Measurements from ENCODE around the gene SLAMF9. TPM values are rescaled to one million over a fixed set of nuclear protein-coding genes. Genes with fewer than 3 reads are reported as not detected.

Gene SLAMF9
- total and polyA plus RNA-seq, 8 donors, result not detected

DNA sequence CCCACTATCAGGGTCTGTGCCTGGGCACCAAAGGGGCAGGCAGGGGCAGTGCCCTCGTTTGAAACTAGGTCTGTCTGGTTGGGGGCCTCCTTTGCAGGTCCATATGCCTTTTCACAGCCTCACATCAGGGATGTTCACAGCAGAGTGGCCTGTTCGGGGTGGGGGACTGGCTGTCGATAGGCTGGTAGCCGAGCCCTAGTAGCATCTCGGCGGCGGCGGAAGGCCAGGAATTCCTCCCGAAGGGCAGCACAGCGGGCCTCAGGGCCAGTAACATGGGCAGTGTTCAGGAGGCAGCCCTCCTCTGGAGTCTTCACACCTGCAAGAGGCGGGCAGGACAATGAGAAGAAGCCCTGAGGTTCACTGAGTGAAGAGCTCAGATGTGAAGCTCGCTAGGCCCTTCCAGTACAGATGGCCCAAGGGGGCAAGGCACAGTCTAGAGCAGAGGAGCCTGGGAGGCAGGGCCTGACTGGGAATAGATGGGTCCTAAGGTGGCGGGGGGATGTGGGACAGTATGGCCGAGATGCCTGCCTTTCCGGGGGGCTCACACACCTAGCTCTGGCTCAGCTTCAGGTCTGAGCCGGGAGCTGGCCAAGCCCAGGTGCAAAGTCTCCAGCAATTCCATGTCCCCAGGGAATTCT lies 26.7 kb downstream of the SLAMF9 start:
- H3K4me1 ChIP-seq, result peaks cover 8 to 26% of the 10 kb centered on the region in 2 donors
- no peak overlapping the region for H3K27ac ChIP-seq
- no peaks in the 10 kb centered on the region for H3K9me3 ChIP-seq
- intact Hi-C loops (cut with DNase I), result no loop called here
- DNase-seq (no peak), ATAC-seq (no peak)
- H3K27me3 ChIP-seq, result no peaks in the 10 kb centered on the region
- no peak overlapping the region for H3K4me3 ChIP-seq
- TF ChIP-seq, protein P1, sequence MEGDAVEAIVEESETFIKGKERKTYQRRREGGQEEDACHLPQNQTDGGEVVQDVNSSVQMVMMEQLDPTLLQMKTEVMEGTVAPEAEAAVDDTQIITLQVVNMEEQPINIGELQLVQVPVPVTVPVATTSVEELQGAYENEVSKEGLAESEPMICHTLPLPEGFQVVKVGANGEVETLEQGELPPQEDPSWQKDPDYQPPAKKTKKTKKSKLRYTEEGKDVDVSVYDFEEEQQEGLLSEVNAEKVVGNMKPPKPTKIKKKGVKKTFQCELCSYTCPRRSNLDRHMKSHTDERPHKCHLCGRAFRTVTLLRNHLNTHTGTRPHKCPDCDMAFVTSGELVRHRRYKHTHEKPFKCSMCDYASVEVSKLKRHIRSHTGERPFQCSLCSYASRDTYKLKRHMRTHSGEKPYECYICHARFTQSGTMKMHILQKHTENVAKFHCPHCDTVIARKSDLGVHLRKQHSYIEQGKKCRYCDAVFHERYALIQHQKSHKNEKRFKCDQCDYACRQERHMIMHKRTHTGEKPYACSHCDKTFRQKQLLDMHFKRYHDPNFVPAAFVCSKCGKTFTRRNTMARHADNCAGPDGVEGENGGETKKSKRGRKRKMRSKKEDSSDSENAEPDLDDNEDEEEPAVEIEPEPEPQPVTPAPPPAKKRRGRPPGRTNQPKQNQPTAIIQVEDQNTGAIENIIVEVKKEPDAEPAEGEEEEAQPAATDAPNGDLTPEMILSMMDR (IDR thresholded peaks at IDR 0.05), result no peak
- H3K36me3 ChIP-seq, result no peaks in the 10 kb centered on the region

DNA sequence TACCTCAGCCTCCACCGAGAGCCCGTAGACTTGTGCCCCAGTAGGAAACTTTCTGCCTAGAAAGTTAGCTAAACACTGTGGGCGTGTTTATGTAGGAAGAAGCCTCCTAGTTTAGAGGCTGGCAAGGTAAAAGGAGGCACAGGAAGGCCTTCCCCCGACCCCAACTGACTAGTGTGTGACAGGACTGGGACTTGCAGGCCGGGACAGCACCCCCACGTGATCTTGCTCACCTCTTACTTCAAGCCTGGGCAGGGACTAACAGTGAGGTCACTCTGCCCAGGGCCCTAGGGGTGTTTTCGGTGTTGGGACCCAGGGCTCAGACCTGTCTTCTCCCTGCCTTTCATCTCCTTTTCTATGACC lies 28.3 kb downstream of the SLAMF9 start:
- TF ChIP-seq, protein P1 (IDR thresholded peaks at IDR 0.05), result no peak
- H3K27me3 ChIP-seq, result no peaks in the 10 kb centered on the region
- H3K4me3 ChIP-seq, result peak overlapping the region; percentile 82 to 92
- peaks cover 0 to 5% of the 10 kb centered on the region in 2 donors for H3K36me3 ChIP-seq
- H3K9me3 ChIP-seq, result no peaks in the 10 kb centered on the region
- intact Hi-C loops (cut with DNase I), result no loop called here
- peak in 1 of 4 donors; percentile 50 for DNase-seq
- peak overlapping the region; percentile 98 for H3K27ac ChIP-seq
- ATAC-seq, result peak; percentile 0
- H3K4me1 ChIP-seq, result peaks cover 24 to 43% of the 10 kb centered on the region in 2 donors

DNA sequence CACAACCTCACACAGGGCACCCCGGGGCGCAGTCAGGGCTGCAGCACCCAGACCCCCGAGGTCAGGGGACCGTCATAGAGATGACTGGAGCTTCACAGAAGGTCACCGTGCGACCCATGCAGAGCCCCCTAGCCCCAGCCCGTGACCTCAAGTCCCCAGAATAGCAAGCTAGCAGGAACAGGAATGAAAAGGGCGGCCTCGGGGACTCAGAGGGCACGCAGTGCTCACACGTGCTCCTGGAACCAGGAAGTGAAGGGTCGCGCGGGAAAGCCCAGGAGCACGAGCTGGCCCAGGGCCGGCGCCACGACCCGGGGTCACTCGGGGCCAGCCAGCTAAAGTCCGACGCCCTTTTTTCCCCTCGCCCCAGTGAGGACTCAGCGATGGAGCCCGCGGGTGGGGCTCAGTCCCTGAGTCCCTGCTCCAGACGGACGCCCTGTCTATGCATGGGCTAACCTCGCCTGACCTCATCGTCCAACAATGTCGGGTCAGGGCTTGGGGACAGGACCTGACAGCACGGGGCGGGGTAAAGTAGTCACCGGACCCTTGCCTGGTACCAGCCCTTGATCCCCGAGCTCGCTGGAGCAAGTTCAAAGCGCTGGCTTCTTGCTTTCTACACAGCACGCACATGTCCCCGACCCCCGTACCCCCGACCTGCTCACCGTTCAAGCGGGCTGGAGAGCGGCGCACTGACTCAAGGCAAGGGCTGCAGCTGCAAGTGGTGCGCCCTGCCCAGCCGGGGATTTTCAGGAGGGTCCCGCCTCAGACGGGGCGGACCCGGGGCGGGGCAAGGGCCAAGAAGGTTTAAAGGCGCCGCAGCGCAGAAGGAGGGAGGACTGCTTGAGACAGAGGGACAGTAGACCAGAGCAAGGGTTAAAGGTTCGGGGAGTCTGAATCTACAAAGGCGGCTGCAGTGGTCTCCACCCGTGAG lies 29.0 kb downstream of the SLAMF9 start, which contains the start of gene TAGLN2:
TSS of gene TAGLN2 (minus strand) at position 717 of the 928 bp plus-strand sequence. CDS start 4,998 bp downstream, outside the sequence.
- ATAC-seq (peak; percentile 77), DNase-seq (peak; percentile 87 to 98 (median 94))
- H3K27me3 ChIP-seq, result no peaks in the 10 kb centered on the region
- peak within 1 kb of the TSS; percentile 98 for H3K27ac ChIP-seq
- peak within 1 kb of the TSS; percentile 82 to 92 for H3K4me3 ChIP-seq
- TF ChIP-seq, protein P1 (IDR thresholded peaks at IDR 0.05), result no peak
- H3K9me3 ChIP-seq, result no peaks in the 10 kb centered on the region
- intact Hi-C loops (cut with DNase I), result no loop called here
- peaks cover 0 to 11% of the 10 kb centered on the region in 2 donors for H3K36me3 ChIP-seq
- H3K4me1 ChIP-seq, result peaks cover 27 to 49% of the 10 kb centered on the region in 2 donors

DNA sequence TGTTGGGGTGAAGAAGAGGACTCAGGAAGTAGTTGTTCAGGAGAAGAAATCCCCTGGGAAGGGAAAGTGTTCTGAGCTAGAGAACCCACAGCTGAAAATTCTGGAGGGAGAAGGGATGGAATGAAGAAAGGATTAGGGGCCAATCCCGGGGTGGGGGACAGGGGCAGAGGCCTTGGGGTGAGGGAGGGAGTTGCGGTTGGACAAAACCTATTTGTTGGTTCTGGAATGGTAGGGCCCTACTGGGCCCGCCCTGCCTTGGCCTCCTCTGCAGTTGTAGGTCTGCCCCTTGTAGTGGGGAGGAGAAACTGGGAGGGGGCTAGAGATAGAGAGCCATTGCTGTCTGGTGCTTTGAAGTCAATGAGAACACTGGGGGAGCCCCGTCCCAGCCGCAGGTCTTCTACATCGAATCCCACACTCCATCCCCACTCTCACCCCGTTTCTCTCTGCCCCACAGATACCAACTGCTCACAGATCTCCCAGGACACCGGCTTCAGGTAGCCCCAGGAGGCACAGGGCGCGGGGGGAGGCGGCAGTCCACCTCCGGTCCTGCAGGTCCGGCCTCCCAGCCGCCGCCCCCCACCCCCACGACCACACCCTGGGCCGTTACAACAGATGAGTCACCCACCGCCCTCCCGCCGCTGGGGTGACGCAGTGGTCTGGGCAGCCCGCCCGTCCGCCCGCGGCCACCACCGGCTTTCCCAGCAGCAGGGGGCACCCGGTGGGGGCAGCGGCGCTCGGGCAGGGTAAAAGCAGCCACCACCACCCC lies 29.8 kb downstream of the SLAMF9 start:
- peak; percentile 73 to 95 (median 90) for DNase-seq
- TF ChIP-seq, protein P1 (IDR thresholded peaks at IDR 0.05), result no peak
- ATAC-seq, result peak; percentile 72
- peaks cover 27 to 58% of the 10 kb centered on the region in 2 donors for H3K4me1 ChIP-seq
- intact Hi-C loops (cut with DNase I), result no loop called here
- peaks cover 3 to 20% of the 10 kb centered on the region in 2 donors for H3K36me3 ChIP-seq
- H3K9me3 ChIP-seq, result no peaks in the 10 kb centered on the region
- H3K27me3 ChIP-seq, result no peaks in the 10 kb centered on the region
- H3K4me3 ChIP-seq, result peak overlapping the region; percentile 82 to 92
- peak overlapping the region; percentile 98 for H3K27ac ChIP-seq
